HepG2 (cell line): ENCODE data around the gene SLC16A5. TPM values are rescaled to one million over a fixed set of nuclear protein-coding genes. Genes with fewer than 3 reads are reported as not detected.
A peak's percentile ranks its signal among the peaks of the same experiment; 100 is the strongest.

Source experiments
- ADNP ChIP-seq: sonication (generic); formaldehyde crosslinking; IDR thresholded peaks from 2 replicates; pipeline ENCODE4 v1.4.0; 2020; ENCODE audit warnings: missing genetic modification reagents
- DNMT3B ChIP-seq: conservative IDR thresholded peaks from 2 replicates; pipeline ENCODE4 v1.6.1; 2016; ENCODE audit warnings: missing biosample characterization, control low read depth
- GATA4 ChIP-seq: sonication (generic); IDR thresholded peaks from 2 replicates; pipeline ENCODE4 v1.6.1; 2016; ENCODE audit warnings: antibody characterized with exemption, low read depth, borderline replicate concordance
- GATAD1 ChIP-seq: IDR thresholded peaks from 2 replicates; pipeline ENCODE4 v1.6.1; 2016; ENCODE audit warnings: missing genetic modification reagents, missing compliant biosample characterization
- GLI4 ChIP-seq: sonication (generic); formaldehyde crosslinking; IDR thresholded peaks from 2 replicates; pipeline ENCODE4 v1.5.1; 2020; ENCODE audit warnings: missing genetic modification reagents, mild to moderate bottlenecking, moderate library complexity, borderline replicate concordance
- JARID2 ChIP-seq: sonication (generic); formaldehyde crosslinking; IDR thresholded peaks from 2 replicates; pipeline ENCODE4 v1.8.1; 2023; ENCODE audit warnings: missing genetic modification reagents, inconsistent platforms; ENCODE audit not compliant: insufficient replicate concordance
- RBAK ChIP-seq: sonication (generic); formaldehyde crosslinking; IDR thresholded peaks from 2 replicates; pipeline ENCODE4 v1.5.1; 2020; ENCODE audit warnings: mild to moderate bottlenecking, missing genetic modification reagents
- SRSF1 ChIP-seq: fragments of 200-400 bp; formaldehyde crosslinking; optimal IDR thresholded peaks from 2 replicates; pipeline ENCODE3; 2017; ENCODE audit warnings: mild to moderate bottlenecking, low read depth, low read length, moderate library complexity
- ZBTB38 ChIP-seq: sonication (generic); formaldehyde crosslinking; IDR thresholded peaks from 2 replicates; pipeline ENCODE4 v1.5.1; 2020; ENCODE audit warnings: mild to moderate bottlenecking, missing genetic modification reagents
- ZKSCAN8 ChIP-seq: IDR thresholded peaks from 2 replicates; pipeline ENCODE4 v1.6.1; 2016; ENCODE audit warnings: borderline replicate concordance, missing genetic modification reagents, missing compliant biosample characterization
- ZNF17 ChIP-seq: sonication (generic); formaldehyde crosslinking; IDR thresholded peaks from 2 replicates; pipeline ENCODE4 v1.5.0; 2020; ENCODE audit warnings: mild to moderate bottlenecking, missing genetic modification reagents
- ZNF619 ChIP-seq: sonication (generic); formaldehyde crosslinking; IDR thresholded peaks from 2 replicates; pipeline ENCODE4 v1.4.0; 2020; ENCODE audit warnings: mild to moderate bottlenecking, missing genetic modification reagents
- ZNF788 ChIP-seq: sonication (generic); formaldehyde crosslinking; IDR thresholded peaks from 2 replicates; pipeline ENCODE4 v1.5.0; 2020; ENCODE audit warnings: mild to moderate bottlenecking, missing genetic modification reagents, borderline replicate concordance
- ZNF883 ChIP-seq: sonication (generic); formaldehyde crosslinking; IDR thresholded peaks from 2 replicates; pipeline ENCODE4 v1.5.1; 2020; ENCODE audit warnings: mild to moderate bottlenecking, missing genetic modification reagents; ENCODE audit errors: not compliant biosample characterization
- polyA plus RNA-seq, 8 experiments: library from polyadenylated mRNA; depleted of rRNA in 3 of 8; stranded (reverse) in 7 of 8; unstranded in 1 of 8; fragments of >200 nt; fragmentation: Illumina TruSeq in 4 of 8; extraction: Trizol in 4 of 8; gene quantifications; 2 replicates each; pipeline versions ENCODE4 v1.2.1 to v1.2.3, GENCODE V29; 2011 to 2016; ENCODE audit warnings: low read depth in 4 of 8, missing spikeins in 1 of 8, mixed read lengths in 1 of 8; ENCODE audit not compliant: insufficient read depth in 1 of 8
- total RNA-seq, 5 experiments: library from RNA; depleted of rRNA; stranded (reverse); fragments of >200 nt; fragmentation: Illumina TruSeq; extraction: Trizol; gene quantifications; 2 replicates each; pipeline ENCODE4 v1.2.3, GENCODE V29; 2016; ENCODE audit warnings: low read depth in 1 of 5
- TF ChIP-seq, protein P1 (sequence below): sonication (generic); formaldehyde crosslinking; IDR thresholded peaks from 2 replicates; pipeline ENCODE4; 2020; ENCODE audit warnings: missing genetic modification reagents, mild to moderate bottlenecking, borderline replicate concordance
- TF ChIP-seq, protein P2 (sequence below): sonication (generic); formaldehyde crosslinking; IDR thresholded peaks from 2 replicates; pipeline ENCODE4 v1.4.0; 2020; ENCODE audit warnings: mild to moderate bottlenecking, missing genetic modification reagents
- TF ChIP-seq, protein P3 (sequence below): sonication (generic); formaldehyde crosslinking; conservative IDR thresholded peaks from 2 replicates; pipeline ENCODE4 v1.4.0; 2020; ENCODE audit warnings: mild to moderate bottlenecking, missing genetic modification reagents, moderate library complexity
- TF ChIP-seq, protein P4 (sequence below): sonication (generic); formaldehyde crosslinking; IDR thresholded peaks from 2 replicates; pipeline ENCODE4 v1.8.0; 2022; ENCODE audit warnings: mild to moderate bottlenecking, missing genetic modification reagents, moderate library complexity
- TF ChIP-seq, protein P5 (sequence below): IDR thresholded peaks from 2 replicates; pipeline ENCODE4 v1.6.1; 2016; ENCODE audit warnings: control low read depth

The SLC16A5 gene
- total and polyA plus RNA-seq, 2 of the 13 experiments (the other 11 are each of a cell fraction or from before 2014, with no cell fraction given), result 0.69 to 5.6 TPM

DNA sequence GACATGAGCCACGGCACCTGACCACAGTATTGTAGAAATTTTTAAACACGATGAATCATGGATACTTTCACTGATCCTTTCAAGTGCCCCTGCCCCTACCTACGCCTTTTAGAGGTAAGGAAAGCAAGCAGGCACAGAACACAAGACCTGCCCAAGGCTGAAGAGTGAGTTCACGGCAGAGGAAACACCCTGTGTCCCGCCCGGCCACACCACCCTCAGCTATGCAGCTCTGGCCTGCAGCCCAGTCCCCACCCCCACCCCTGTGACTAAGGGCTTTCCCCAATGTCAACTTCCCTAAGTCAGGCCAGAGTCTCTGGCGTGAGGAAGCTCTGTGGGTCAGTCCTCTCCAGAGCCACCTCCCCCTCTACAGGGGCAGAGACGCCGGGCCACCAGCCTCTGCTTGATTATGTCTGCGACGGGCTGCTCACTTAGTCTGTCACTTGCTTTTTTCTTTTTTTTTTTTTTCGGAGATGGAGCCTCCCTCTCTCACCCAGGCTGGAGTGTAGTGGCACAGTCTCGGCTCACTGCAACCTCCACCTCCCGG lies 8.4 kb downstream of the SLC16A5 start (continued):
- TF ChIP-seq, protein P1, sequence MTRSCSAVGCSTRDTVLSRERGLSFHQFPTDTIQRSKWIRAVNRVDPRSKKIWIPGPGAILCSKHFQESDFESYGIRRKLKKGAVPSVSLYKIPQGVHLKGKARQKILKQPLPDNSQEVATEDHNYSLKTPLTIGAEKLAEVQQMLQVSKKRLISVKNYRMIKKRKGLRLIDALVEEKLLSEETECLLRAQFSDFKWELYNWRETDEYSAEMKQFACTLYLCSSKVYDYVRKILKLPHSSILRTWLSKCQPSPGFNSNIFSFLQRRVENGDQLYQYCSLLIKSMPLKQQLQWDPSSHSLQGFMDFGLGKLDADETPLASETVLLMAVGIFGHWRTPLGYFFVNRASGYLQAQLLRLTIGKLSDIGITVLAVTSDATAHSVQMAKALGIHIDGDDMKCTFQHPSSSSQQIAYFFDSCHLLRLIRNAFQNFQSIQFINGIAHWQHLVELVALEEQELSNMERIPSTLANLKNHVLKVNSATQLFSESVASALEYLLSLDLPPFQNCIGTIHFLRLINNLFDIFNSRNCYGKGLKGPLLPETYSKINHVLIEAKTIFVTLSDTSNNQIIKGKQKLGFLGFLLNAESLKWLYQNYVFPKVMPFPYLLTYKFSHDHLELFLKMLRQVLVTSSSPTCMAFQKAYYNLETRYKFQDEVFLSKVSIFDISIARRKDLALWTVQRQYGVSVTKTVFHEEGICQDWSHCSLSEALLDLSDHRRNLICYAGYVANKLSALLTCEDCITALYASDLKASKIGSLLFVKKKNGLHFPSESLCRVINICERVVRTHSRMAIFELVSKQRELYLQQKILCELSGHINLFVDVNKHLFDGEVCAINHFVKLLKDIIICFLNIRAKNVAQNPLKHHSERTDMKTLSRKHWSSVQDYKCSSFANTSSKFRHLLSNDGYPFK, result no peak
- TF ChIP-seq, protein P2, sequence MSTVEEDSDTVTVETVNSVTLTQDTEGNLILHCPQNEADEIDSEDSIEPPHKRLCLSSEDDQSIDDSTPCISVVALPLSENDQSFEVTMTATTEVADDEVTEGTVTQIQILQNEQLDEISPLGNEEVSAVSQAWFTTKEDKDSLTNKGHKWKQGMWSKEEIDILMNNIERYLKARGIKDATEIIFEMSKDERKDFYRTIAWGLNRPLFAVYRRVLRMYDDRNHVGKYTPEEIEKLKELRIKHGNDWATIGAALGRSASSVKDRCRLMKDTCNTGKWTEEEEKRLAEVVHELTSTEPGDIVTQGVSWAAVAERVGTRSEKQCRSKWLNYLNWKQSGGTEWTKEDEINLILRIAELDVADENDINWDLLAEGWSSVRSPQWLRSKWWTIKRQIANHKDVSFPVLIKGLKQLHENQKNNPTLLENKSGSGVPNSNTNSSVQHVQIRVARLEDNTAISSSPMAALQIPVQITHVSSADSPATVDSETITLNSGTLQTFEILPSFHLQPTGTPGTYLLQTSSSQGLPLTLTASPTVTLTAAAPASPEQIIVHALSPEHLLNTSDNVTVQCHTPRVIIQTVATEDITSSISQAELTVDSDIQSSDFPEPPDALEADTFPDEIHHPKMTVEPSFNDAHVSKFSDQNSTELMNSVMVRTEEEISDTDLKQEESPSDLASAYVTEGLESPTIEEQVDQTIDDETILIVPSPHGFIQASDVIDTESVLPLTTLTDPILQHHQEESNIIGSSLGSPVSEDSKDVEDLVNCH (CRISPR knock-in tag), result no peak
- TF ChIP-seq RBAK (CRISPR knock-in tag), result no peak
- no peak for TF ChIP-seq ADNP
- peak; percentile 59; the same call in 1 of the 2 replicates for TF ChIP-seq GLI4 (CRISPR knock-in tag)
- TF ChIP-seq, protein P3, sequence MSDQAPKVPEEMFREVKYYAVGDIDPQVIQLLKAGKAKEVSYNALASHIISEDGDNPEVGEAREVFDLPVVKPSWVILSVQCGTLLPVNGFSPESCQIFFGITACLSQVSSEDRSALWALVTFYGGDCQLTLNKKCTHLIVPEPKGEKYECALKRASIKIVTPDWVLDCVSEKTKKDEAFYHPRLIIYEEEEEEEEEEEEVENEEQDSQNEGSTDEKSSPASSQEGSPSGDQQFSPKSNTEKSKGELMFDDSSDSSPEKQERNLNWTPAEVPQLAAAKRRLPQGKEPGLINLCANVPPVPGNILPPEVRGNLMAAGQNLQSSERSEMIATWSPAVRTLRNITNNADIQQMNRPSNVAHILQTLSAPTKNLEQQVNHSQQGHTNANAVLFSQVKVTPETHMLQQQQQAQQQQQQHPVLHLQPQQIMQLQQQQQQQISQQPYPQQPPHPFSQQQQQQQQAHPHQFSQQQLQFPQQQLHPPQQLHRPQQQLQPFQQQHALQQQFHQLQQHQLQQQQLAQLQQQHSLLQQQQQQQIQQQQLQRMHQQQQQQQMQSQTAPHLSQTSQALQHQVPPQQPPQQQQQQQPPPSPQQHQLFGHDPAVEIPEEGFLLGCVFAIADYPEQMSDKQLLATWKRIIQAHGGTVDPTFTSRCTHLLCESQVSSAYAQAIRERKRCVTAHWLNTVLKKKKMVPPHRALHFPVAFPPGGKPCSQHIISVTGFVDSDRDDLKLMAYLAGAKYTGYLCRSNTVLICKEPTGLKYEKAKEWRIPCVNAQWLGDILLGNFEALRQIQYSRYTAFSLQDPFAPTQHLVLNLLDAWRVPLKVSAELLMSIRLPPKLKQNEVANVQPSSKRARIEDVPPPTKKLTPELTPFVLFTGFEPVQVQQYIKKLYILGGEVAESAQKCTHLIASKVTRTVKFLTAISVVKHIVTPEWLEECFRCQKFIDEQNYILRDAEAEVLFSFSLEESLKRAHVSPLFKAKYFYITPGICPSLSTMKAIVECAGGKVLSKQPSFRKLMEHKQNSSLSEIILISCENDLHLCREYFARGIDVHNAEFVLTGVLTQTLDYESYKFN (CRISPR knock-in tag), result peak; percentile 69
- TF ChIP-seq, protein P4, sequence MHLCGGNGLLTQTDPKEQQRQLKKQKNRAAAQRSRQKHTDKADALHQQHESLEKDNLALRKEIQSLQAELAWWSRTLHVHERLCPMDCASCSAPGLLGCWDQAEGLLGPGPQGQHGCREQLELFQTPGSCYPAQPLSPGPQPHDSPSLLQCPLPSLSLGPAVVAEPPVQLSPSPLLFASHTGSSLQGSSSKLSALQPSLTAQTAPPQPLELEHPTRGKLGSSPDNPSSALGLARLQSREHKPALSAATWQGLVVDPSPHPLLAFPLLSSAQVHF (CRISPR knock-in tag), result no peak
- no peak for TF ChIP-seq ZNF17
- 0 out of 2 replicates have a peak, but pooled peaks have one; percentile 22 for TF ChIP-seq DNMT3B (CRISPR knock-in tag)
- TF ChIP-seq, protein P5, sequence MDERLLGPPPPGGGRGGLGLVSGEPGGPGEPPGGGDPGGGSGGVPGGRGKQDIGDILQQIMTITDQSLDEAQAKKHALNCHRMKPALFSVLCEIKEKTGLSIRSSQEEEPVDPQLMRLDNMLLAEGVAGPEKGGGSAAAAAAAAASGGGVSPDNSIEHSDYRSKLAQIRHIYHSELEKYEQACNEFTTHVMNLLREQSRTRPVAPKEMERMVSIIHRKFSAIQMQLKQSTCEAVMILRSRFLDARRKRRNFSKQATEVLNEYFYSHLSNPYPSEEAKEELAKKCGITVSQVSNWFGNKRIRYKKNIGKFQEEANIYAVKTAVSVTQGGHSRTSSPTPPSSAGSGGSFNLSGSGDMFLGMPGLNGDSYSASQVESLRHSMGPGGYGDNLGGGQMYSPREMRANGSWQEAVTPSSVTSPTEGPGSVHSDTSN (CRISPR knock-in tag), result no peak
- TF ChIP-seq GATAD1 (CRISPR knock-in tag), result 0 out of 2 replicates have a peak, but pooled peaks have one; percentile 47
- TF ChIP-seq ZNF883 (CRISPR knock-in tag), result no peak
- no peak for TF ChIP-seq ZNF619
- TF ChIP-seq ZKSCAN8 (CRISPR knock-in tag), result 0 out of 2 replicates have a peak, but pooled peaks have one; percentile 51
- no peak for TF ChIP-seq JARID2
- TF ChIP-seq SRSF1, result no peak
- no peak for TF ChIP-seq ZNF788 (CRISPR knock-in tag)
- TF ChIP-seq ZBTB38, result peak; percentile 40; the same call in 1 of the 2 replicates
- TF ChIP-seq GATA4, result no peak
